CD4-positive, alpha-beta T cell treated with Interferon gamma for 1 hour (primary cell): ENCODE measurements around the gene DROSHA.

Source experiments
- DNase-seq: peaks from one replicate; pipeline ENCODE4 v3.0.0-alpha.2; 2020

The DROSHA gene

GRCh38 chr5:31469466-31469865 lies 62.4 kb downstream of the DROSHA start:
- DNase-seq, result no peak

DNA sequence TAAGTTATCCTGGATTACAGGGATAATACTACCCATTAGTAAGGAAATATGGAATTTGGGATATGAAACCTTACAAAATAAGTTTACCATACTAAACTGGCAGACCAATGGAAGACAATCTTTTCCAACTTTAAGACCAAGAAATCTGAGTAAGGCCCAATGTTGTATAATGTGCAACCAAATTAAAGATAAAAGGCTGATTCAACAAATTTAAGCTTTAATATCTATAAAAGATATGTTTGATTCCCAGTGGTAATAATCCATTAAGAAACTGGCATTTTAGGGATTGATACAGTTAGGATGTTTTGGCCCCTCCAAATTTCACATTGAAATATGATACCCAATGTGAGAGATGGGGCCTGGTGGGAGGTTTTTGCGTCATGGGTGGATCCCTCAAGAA lies 66.6 kb downstream of the DROSHA start:
- DNase-seq, result no peak

DNA sequence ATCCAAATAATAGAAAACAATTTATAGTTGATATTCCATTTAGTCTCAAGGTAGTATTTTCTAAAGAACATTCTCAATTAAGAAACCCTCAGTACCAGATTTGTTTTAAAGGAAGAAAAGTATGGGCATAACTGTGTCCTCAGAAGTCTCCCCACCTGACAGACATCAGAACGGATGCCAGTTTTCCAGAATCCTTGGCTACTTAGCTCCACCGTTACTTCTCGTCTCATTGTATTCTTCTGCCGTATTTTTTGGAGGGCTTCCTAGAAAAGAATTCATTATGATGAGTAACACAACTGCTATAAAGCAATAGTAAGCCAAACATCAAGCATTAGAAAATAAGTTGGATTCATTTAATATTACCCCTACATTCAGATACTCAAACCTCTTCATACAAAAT lies 67.8 kb downstream of the DROSHA start:
- DNase-seq, result no peak

- DNase-seq, result no peak
These were observed 68.5 kb downstream of the DROSHA start for GRCh38 chr5:31463351-31463750.

DNA sequence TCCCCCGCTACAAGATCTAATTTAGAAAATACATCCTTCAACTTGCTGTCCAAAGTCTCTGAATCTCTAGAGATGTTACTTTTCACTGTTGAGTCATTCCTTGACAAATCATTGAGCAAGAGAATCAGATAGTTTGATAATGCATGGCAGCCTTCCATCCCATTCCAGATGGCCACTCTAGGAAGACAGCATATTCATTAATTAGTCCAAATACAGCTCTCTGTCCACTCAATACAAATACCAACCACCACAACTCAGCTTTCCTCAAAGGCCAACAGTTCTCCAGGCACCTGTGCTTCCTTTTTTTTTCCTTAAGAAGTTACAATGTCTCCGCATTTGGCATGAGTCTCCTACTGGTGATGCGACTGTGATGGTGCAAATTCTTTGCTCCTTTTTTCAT lies 72.3 kb downstream of the DROSHA start:
- DNase-seq, result no peak

GRCh38 chr5:31455172-31455571 lies 76.7 kb downstream of the DROSHA start:
- no peak for DNase-seq

DNA sequence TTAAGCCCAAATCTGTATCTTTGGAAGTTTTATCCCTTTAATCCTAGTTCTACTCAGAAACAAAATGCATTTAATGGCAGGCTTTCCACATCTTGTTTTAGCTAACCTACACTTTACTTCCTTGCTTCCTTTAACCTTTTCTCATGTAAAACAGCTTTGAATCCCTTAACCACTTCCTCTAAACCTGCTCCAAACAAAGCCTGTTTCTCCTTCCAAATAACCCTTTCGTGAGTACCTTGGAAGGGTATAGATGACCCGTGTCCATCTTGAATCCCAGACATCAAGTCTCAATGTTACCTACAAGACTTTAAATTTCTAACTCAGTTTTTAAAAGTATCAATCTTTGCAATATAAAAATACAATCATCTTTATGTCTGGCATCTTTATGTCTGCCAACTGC lies 78.4 kb downstream of the DROSHA start:
- no peak for DNase-seq

GRCh38 chr5:31452314-31452713 lies 79.6 kb downstream of the DROSHA start:
- no peak for DNase-seq

DNA sequence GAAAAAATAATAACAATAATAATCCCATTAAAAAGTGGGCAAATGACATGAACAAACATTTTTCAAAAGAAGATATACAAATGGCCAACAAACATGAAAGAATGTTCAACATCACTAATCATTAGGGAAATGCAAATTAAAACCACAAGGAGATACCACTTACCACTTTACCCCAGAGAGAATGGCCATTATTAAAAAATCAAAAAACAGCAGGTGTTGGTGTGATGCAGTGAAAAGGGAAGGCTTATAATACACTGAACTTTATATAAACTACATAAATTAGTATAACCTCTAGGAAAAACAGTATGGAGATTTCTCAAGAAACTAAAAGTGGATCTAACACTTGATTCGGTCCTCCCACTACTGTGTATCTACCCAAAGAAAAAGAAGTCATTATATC lies 81.9 kb downstream of the DROSHA start:
- no peak for DNase-seq

GRCh38 chr5:31449174-31449573 lies 82.7 kb downstream of the DROSHA start:
- DNase-seq, result no peak

DNA sequence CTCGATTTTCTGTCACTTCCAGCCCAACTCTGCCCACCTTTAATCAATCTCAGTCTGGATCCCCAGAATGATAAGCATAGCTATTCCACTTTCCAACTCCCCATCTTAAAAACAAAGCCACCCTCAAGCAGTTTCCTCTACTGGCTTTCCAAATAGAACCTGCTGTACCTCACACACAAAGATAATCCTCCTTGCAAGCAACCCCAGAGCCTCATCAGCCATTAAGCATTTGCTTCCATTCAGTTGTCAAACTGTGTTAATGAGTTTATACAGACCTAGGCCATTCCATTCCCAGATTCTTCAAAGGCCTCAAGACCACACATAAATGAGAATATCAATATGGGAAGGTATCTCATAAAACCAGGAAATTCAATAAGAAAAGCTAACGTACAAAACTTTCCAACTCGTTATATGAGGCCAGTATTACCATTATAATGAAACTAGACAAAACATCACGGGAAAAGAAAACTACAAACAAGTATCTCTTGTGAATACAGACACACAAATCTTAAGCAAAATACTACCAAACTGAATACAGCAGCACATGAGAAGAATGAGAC lies 86.8 kb downstream of the DROSHA start:
- DNase-seq, result no peak

- DNase-seq, result no peak
These were observed 88.3 kb downstream of the DROSHA start for GRCh38 chr5:31443572-31443971.

DNA sequence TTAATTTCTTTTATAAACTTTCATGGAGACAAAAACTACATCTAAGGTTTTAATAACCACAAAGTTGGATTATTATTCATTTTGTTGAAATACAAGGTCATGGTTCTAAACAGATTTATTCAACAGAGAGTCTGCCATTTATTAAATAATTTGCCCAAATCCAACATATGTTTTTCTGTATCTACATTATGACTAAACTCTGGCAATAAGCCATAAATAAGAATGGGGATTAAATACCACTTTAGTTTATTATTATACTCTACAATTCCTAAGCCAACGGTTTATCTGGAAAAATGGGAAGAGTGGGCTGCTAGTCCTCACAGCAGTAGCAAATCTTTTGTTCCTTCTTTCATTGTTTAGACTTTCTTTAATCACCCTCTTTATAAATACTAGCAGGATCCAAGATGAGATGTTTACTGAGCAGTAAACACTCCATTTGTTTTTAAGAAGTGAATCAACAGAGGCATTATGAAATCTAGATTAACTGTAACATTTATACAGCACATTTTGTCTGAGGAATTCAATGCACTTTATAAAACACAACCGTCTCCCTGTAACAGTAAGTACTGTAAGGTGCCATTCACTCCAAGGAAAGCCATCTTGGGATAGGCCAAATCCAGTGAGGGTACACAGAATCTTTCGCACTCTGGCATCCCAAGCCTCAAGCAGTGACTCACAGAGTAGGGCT lies 89.7 kb downstream of the DROSHA start:
- DNase-seq, result no peak

DNA sequence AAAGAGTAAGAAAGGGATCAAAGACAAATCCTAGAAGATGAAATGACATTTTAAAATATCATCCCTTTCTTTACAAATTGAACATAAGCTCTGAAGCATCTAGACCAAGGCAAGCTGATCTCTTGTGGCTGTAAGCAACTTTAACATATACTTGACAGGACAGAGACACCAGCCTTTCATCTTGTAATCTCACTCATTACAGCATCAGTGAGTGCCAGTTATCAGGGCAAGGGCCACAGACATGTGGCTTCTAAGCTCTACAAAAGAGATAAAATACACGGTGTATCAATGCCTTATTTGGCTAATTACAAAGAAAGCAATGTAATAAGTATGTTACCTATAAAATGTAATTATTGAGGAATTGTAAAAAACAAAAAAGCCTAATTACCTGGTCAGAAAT lies 95.0 kb downstream of the DROSHA start:
- no peak for DNase-seq

DNA sequence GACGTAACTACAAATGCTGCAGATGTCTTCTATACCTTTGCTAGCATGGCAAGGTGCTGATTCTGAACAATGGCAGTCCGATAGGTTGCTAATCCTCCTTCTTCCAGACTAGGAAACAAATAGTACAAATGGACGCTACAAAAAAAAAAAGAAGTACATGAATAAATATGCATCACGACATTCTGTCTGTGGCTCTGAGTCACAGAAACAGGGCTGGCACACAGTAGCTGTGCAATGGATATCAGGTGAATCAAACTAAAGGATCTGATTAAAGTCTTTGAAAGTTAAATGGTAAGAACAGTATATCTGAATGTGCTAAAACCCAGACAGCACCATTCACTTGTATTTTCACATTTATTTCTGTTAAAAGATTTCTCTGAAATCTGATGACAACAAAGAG lies 96.2 kb downstream of the DROSHA start:
- no peak for DNase-seq

DNA sequence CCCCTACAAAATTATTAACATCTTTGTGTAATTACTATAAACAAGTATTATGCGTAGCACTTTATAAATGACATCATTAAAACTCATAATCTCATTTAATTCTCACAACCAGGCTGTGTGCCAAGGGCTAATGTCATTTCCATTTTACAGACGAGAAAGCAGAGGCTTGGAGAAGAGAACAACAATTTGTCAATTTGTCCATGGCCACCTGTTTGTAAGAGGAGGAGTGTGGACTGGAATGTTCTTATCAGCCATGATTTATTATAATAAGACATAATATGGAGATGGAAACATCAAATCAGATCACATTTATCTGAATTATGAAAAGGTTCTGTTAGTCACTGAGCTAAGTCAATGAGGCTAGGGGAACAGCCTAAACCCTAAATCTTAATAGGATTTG lies 97.0 kb downstream of the DROSHA start:
- no peak for DNase-seq

DNA sequence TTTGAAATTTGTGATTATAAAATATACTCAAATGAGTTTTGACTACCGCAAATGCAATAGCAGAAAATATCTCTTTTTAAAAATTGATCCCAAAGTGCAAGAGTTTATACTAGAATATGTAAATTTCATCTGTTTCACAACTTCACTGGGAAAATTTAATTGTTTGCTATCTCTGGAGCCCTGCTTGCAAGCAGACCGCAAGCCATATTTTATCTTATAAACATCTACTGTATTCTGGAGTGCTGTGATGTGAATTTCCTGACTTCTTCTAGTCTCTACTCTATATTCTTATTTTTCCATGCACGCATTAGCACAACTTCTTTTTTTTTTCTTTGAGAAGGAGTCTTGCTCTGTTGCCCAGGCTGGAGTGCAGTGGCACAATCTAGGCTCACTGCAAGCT lies 98.7 kb downstream of the DROSHA start:
- no peak for DNase-seq

DNA sequence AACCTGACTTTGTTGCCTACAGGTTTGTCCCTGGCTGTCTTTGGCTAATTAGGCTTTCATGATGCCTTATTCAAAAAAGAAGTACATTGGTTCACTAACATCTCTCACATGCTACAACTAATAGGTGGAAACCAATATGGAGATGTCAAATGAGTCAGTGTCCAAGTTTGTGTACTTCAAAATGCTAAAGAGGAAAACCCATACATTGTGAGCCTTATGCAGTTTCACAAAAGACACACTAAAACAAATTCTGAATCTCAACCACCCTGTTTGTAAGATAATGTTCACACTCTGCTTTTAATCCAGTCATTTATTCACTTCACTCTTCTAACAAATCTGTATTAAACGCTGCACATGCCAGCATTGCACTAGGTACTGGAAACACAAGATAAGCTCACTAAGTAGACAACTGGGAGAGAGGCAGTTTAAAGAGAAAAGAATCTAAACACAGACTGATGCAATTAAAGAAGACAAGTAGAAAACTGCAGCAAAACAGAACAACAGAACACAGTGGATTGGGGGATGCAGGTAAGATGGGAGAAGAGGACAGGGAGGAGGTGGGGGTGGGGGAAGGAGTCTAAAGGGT lies 104.1 kb downstream of the DROSHA start:
- no peak for DNase-seq

DNA sequence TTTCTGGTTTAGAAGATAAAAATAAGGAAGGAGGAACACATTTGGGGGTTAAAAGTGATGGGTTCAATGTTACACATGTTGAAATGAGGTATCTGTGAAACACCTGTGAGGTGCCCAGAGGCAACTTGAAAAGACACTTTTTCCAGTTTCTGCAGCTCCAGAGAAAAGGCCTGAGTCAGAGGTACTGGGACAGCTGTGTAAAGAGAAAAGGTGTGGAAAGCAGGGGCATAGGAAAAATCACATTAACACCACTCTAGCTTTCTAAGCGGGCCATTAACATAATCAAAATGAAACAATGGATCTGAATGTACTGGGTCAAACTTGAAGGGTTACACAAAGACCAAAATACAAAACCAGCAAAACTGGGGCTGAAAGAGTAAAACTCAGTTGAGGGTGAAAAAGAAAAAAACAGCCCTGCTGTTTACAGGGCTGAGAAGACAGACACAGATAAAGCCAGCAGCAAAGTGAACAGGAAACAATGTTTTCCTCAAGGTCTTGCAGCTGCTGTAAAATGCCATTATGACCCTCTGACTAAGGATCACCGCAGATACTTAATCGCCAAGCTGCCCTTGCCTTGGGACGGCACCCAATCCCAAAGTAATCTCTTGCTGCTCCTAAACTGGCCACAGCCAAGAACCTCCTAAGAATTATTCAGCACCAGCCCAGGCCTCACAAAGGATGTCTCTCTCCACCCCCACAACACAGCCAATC lies 104.7 kb downstream of the DROSHA start:
- DNase-seq, result no peak

- no peak for DNase-seq
These were observed 109.9 kb downstream of the DROSHA start for GRCh38 chr5:31421806-31422586.

DNA sequence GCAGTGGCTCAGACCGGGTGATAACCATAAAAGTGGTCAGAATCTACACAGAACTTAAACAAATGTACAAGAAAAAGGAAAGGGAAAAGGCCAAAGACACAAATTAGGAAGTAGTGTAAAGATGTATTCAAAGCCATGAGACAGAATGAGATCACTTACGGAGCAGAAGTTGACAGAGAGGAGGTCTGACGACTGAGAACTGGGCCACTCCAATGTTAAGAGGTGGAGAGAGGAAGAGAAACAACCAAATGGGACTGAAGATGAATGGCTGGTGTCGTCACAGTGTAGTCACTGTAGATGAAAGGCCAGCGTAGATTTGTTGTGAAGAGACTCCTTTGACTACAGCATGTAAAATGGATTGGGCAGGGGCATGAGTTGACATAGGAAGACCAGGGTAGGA lies 114.4 kb downstream of the DROSHA start:
- no peak for DNase-seq

- no peak for DNase-seq
These were observed 115.3 kb downstream of the DROSHA start for GRCh38 chr5:31416547-31416946.

GRCh38 chr5:31415960-31416359 lies 115.9 kb downstream of the DROSHA start:
- no peak for DNase-seq
